HG03342 (cell line): ENCODE measurements around the gene KDM4D.
"Not testable (repeated sequence)": the region's sequence is repeated elsewhere in the genome, so short reads cannot be mapped to it uniquely, and the experiment has no call there.

ENCODE experiments used
- ATAC-seq: cut with Tn5 transposase; IDR thresholded peaks from one replicate; pipeline ENCODE4 v1.9.1; 2021; ENCODE audit warnings: mild to moderate bottlenecking, moderate library complexity; ENCODE audit not compliant: unreplicated experiment

Gene KDM4D

GRCh38 chr11:94973099-94973968 is at the start of gene KDM4D, which contains the start of gene CWC15:
Gene KDM4D (plus strand): TSS chr11:94973709. CDS start chr11:94997373, 23,664 bp downstream.
Gene CWC15 (minus strand): TSS chr11:94973556. CDS start chr11:94972185, 1,371 bp downstream.
- peak; percentile 100 for ATAC-seq

- no peak for ATAC-seq
Measured at GRCh38 chr11:94924171-94924572, 49.3 kb upstream of the KDM4D start.

DNA sequence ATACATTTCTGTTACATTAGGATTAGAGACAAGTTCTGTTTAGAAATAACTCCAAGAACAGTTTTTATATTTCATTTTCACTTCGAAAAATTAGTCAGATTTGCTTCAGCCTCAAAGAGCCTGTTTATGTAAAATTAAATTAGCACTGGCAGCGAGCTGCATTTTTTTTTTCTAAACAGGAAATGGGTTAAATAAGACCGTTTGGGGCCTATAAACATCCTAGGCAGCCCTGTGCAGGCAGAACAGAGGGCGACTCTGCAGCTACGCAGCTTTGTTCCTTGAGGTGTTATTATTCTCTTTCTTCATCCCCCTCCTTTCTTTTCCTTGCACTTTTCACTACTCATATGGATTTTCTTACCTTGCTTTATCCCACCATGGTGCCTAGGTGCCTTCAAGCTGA is 48.9 kb upstream of the KDM4D start:
- no peak for ATAC-seq

DNA sequence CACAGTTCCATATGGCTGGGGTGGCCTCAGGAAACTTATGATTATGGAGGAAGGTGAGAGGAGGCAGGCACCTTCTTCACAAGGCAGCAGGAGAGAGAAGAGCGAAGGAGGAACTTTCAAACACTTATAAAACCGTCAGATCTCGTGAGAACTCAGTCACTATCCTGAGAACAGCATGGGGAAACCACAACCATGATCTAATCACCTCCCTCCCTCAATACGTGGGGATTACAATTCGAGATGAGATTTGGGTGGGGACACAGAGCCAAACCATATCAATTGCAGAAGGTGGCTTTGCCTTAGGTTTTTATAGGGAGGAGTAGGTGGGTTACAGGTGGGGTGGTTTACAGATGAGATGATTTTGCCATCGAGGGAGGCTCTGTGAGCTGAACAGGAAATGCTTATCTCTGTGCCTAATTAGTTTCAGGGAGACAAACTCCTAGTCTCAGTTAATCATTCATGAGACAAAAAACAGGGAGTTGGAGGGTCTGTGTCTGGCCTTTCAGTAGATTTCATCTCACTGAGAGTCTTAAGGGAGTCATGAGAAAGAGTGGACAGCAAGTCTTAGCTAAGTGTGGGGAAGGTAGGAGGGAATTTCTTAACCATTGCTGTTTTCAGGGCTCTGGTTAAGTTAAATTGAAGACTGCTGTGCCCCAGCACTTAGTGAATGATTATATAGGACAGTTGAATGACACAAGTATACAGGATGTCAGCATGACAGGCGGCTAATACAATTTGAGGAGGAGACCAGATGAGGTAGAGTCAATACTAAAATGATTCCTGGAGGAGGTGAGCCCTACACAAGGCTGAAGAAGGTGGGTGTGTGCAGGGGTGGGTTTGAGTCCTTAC is 47.9 kb upstream of the KDM4D start:
- peak; percentile 60 for ATAC-seq

DNA sequence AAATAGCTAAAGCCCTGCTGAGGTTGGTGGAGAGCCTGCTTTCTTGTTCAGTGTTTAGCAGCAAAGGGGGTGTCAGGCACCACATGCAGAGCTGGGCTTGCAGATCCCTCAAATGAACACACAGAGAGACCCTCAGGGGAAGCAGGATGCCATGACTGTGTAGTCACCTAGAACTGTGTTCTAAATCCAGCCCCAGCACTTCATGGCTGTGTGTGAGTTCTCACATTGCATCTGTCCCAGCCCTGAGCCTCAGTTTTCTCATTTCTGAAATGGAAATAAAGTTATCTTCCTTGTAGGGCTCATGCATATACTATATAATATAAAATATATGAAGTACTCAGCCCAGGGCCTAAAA is 47.3 kb upstream of the KDM4D start:
- ATAC-seq: no peak

DNA sequence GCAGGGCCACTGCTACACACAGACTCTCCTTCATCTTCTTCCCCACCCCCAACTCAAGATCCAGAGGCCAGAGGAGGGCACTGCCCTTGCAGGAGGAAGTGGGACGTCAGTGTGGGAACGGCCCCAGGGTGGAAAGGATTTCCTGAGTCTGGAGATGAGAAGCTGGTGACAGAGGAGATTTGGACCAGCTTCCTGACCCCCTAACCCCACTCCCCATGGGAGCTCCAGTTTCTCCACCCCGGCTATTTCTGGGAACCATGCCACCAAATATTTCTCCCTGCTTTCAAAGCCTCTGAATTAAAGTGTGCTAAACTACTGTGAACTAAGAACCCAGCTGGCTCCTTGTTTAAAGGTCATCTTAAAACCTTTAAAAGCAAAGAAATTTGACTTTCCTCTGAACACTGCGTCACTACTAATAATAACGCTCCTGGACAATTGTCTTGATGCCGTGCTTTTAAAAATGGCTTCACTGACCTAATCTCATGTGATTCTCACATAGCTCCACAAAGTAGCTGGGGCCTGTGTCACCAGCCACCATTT is 46.7 kb upstream of the KDM4D start:
- no peak for ATAC-seq

- no peak for ATAC-seq
Measured at GRCh38 chr11:94928117-94928990, 45.2 kb upstream of the KDM4D start.

DNA sequence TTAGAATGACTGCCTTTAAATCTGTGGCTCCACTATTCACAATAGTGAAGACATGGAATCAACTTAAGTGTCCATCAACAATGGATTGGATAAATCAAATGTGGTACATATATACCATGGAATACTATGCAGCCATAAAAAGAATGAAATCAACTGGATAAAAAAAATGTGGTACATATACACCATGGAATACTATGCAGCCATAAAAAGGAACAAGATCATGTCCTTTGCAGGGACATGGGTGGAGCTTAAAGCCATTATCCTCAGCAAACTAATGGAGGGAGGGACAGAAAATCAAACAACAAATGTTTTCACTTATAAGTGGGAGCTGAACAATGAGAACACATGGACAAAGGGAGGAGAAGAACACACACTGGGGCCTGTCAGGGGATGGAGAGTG is 41.4 kb upstream of the KDM4D start:
- not testable (repeated sequence) for ATAC-seq

DNA sequence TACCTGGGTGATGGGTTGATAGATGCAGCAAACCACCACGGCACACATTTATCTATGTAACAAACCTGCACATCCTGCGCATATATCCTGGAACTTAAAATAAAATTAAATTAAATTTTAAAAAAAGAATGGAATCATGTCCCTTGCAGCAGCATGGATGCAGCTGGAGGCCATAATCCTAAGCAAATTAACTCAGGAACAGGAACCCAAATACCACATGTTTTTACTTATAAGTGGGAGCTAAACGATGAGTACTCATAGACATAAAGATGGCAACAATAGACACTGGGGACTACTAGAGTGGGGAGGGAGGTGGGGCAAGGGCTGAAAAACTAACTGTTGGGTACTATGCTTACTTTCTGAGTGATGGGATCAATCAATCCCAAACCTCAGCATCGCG is 41.0 kb upstream of the KDM4D start:
- ATAC-seq: no peak

DNA sequence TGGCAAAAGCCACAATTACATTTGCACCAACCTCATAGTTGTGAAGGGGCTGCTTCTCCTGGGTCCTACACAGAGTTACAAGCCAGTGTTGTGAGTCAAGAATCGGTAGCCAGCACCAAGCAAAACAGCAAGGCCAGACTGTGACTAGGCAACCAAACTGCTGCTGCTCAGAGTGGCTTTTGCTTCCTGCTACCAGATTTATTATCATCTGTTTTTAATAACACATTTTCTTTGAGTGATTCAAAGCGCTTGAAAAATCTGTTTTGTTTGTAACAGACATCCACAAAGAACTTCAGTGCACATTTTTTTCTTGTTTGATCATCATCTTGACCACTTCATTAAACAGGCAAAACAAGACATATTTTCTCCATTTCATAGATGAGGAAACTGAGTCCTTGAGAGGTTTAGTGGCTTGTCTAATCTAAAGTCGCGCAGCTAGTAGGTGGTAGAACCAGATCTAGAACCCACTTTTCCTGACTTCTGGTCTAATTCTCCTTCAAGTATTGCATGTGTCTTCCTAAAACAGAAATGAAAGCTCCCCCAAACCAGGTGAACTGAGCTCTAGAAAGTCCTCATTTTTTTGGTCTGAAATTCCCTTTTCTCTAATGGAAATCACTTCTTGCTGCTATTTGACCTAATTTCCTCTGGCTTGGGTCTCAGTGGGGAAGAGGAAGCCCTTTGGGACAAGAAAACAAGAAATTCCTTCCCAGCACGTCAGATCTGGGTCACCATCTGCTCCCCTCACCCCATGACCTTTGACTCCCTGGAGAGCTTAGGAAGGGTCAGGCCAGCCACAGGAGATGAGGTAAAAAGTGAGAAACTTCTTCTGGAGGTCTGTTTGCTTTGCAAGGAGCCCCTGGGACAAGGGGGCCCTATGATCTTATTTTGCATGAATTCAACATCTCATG is 40.0 kb upstream of the KDM4D start:
- no peak for ATAC-seq

DNA sequence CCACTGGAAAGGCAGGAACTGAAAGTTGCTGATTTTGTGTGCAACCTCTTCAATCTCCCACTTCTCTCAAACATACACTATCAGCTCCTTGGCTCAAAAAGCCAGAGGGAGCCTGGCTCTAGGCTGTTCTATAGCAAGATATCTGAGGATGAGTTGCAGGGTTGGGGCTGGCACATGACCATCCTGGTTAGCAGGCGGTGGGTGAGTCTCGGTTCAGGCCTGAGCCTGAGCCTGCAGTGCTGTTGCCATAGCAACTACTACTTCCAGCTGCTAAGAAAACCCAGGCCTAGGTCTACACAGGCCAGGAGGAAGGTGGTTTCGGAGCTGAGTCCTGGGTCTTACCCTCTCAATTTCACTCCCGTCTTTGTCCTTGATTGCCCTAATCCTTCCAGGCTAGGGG is 39.1 kb upstream of the KDM4D start:
- ATAC-seq: no peak

DNA sequence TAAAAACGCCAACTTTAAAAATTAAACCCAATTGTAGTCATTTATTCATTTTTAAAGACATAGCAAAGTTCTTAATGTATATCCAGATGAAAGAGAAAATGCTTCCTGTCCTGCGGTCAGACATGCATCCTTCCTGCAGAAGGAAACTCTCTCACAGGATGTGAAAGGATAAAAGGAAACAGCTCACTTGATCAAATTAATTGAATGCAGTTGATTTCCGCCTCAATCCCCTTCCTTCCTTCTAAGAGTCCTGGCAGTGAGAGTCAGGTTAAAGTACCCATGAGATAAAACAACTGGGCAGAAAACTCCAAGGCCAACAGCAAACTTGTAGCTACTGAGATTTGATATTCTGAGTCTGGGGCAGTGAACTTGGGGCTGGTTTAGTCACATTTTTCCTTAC is 38.7 kb upstream of the KDM4D start:
- no peak for ATAC-seq

DNA sequence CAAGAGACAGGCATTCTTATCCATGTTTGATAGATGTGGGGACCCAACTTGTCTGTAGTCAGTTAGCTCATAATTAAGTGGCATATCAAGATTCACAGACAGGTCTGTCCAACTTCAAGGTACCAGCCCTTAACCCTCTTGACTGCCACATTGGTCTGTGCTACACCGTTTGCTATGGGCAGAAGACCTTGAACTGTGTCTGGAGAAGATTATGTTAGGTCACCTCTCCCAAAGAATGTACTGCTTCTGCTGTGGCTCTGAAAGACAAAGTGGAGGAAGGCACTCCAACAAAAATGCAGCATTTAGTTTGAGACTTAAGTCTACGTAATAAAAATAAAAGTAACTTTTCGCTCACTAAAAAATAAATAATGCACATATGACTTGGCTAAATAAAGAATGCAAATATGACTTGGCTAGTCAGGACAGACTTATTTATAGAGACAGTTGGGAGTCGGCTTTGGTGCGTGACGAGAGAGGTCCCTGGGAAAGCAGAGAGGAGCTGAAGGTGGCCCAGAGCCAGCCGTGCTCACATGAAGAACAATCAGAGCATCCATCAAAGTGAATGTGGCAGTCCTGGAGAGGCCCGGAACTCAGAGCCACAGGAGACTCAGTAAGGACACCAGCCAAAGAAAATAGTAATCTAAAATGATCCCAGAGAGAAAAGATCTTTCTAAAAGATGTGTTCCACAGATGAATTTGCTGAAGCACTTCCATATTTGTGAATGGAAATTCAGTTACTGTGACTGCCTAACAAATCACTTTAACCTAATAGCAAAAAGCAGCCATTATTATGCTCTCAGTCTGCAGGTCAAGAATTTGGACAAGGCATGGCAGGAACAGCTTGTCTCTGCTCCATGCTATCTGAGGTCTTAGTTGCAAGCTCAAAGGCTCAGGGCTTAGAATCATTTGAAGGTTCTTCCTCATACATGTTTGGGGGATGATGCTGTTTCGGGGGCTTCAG is 35.1 kb upstream of the KDM4D start:
- ATAC-seq: no peak

- no peak for ATAC-seq
Measured at GRCh38 chr11:94939346-94939745, 34.2 kb upstream of the KDM4D start.

- no peak for ATAC-seq
Measured at GRCh38 chr11:94941131-94941530, 32.4 kb upstream of the KDM4D start.

- ATAC-seq: no peak
Measured at GRCh38 chr11:94946812-94947211, 26.7 kb upstream of the KDM4D start.

GRCh38 chr11:94948070-94948617 is 25.4 kb upstream of the KDM4D start:
- ATAC-seq: no peak

DNA sequence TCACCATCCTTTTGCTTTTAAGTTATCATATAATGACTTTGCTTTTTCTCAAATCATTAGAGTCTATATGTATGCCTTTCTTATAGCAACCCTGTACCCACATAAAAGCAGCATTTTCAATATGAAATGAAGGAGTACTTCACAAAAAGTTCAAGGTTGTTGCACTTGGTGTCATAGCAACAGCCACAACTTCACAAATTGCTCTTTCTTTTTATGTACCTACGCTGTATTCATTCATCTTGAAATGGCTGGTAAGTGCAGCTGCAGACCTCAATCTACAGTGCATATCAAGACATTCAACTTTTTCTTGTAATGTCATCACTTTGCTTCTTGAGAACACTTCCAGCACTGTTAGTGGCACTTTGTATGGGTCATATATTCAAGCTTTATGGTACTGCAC is 18.8 kb upstream of the KDM4D start:
- ATAC-seq: no peak
